CD4-positive, alpha-beta memory T cell (primary cell): ENCODE data around the gene ITSN2. TPM values are rescaled to one million over a fixed set of nuclear protein-coding genes. Genes with fewer than 3 reads are reported as not detected.
A peak's percentile ranks its signal among the peaks of the same experiment; 100 is the strongest.

Experiments used
- CTCF ChIA-PET: fragments of 350-600 bp; sonication (Branson Sonifier 250); formaldehyde crosslinking; loops from one replicate; lab custom pipeline; 2021; ENCODE audit warnings: inconsistent platforms; ENCODE audit not compliant: partially characterized antibody; lab: Charles Lee
- POLR2A ChIA-PET: fragments of 350-600 bp; sonication (Branson Sonifier 250); formaldehyde crosslinking; loops from one replicate; lab custom pipeline; 2021; ENCODE audit not compliant: partially characterized antibody; lab: Charles Lee
- DNase-seq, 5 donors: peaks; one replicate each; pipeline versions ENCODE4 v3.0.0 to v3.0.0-alpha.2; 2020 to 2022; ENCODE audit warnings: mixed read lengths in 1 of 5
- H3K27ac ChIP-seq: one replicate; pipeline ENCODE4 v1.7.0; 2013; ENCODE audit warnings: low read depth, low read length
- H3K27me3 ChIP-seq: 2 replicates; pipeline ENCODE4 v1.7.0; 2013; ENCODE audit warnings: mild to moderate bottlenecking, low read length, moderate library complexity; ENCODE audit not compliant: insufficient read depth
- H3K36me3 ChIP-seq: 2 replicates; pipeline ENCODE4 v1.7.0; 2013; ENCODE audit warnings: mild to moderate bottlenecking, low read length, moderate library complexity; ENCODE audit not compliant: insufficient read depth
- H3K4me1 ChIP-seq: 2 replicates; pipeline ENCODE4 v1.7.0; 2013; ENCODE audit warnings: mild to moderate bottlenecking, low read length, moderate library complexity; ENCODE audit not compliant: insufficient read depth
- H3K4me3 ChIP-seq, 2 donors: one replicate each; pipeline ENCODE4 v1.7.0; 2013; ENCODE audit warnings: low read length in 2 of 2, mild to moderate bottlenecking in 1 of 2
- H3K9me3 ChIP-seq, 2 donors: one replicate each; pipeline ENCODE4 v1.7.0; 2013; ENCODE audit warnings: low read length in 2 of 2, control low read depth in 1 of 2; ENCODE audit not compliant: control insufficient read depth in 1 of 2
- H3K27ac Mint-ChIP-seq, 7 donors: one replicate each; pipeline ENCODE4 v1.8.0; 2020 to 2021; ENCODE audit warnings: mixed read lengths in 7 of 7, mild to moderate bottlenecking in 6 of 7, inconsistent platforms in 3 of 7, moderate library complexity in 3 of 7
- H3K27me3 Mint-ChIP-seq, 2 donors: one replicate each; pipeline ENCODE4 v1.8.0; 2020 to 2021; ENCODE audit warnings: mixed read lengths in 2 of 2
- H3K36me3 Mint-ChIP-seq, 2 donors: one replicate each; pipeline ENCODE4 v1.8.0; 2020 to 2021; ENCODE audit warnings: mixed read lengths in 2 of 2, inconsistent platforms in 1 of 2, mild to moderate bottlenecking in 1 of 2
- H3K4me1 Mint-ChIP-seq, 4 donors: one replicate each; pipeline ENCODE4 v1.8.0; 2020 to 2021; ENCODE audit warnings: mixed read lengths in 4 of 4, mild to moderate bottlenecking in 1 of 4
- H3K4me3 Mint-ChIP-seq, 8 donors: one replicate each; pipeline ENCODE4 v1.8.0; 2020 to 2021; ENCODE audit warnings: mixed read lengths in 8 of 8, mild to moderate bottlenecking in 7 of 8, moderate library complexity in 6 of 8, inconsistent platforms in 3 of 8
- H3K9me3 Mint-ChIP-seq, 8 donors: one replicate each; pipeline ENCODE4 v1.8.0; 2020 to 2021; ENCODE audit warnings: mixed read lengths in 8 of 8, mild to moderate bottlenecking in 5 of 8, inconsistent platforms in 3 of 8, moderate library complexity in 1 of 8
- intact Hi-C: fragments of 100-400 bp; cut with micrococcal nuclease; formaldehyde crosslinking; loops from one replicate; pipeline ENCODE4 v1.15.1; 2023
- polyA plus RNA-seq, 2 donors: library from polyadenylated mRNA; unstranded; fragments of 300-500 nt; fragmentation: Illumina TruSeq; gene quantifications; one replicate each; pipeline ENCODE4 v1.2.3, GENCODE V29; 2021
- total RNA-seq, 2 experiments: library from RNA; stranded (reverse); gene quantifications; one replicate each; pipeline ENCODE4 v1.2.3, GENCODE V29; 2021

ITSN2 gene
- total and polyA plus RNA-seq, 4 experiments from 2014 or later, result 39.8 to 135 (median 102) TPM

GRCh38 chr2:24328010-24328409, 32.3 kb downstream of the ITSN2 start:
- Histone ChIP-seq H3K27ac (no peak overlapping the region), H3K9me3 (no peaks in the 10 kb centered on the region), H3K4me3 (no peak overlapping the region), H3K27me3 (no peaks in the 10 kb centered on the region), H3K36me3 (no peaks in the 10 kb centered on the region), H3K4me1 (peaks cover 6% of the 10 kb centered on the region)
- Mint-ChIP-seq H3K9me3 (no peaks in the 10 kb centered on the region), H3K27me3 (no peaks in the 10 kb centered on the region), H3K4me1 (peaks cover 20 to 43% (median 30%) of the 10 kb centered on the region in 4 donors), H3K27ac (no peak overlapping the region), H3K36me3 (peaks cover 9 to 15% of the 10 kb centered on the region in 2 donors), H3K4me3 (no peak overlapping the region)
- DNase-seq, result no peak
- intact Hi-C loops, result no loop called here
- CTCF ChIA-PET, result interaction anchor here (0.8 kb wide), 1 partner anchor 52 kb away, joined by 3 read pairs; no protein-coding TSS in a partner anchor
- POLR2A ChIA-PET, result interaction anchor here (0.6 to 0.8 kb wide), 2 partner anchors 10 to 28 kb away, joined by 3 read pairs; no protein-coding TSS in a partner anchor

DNA sequence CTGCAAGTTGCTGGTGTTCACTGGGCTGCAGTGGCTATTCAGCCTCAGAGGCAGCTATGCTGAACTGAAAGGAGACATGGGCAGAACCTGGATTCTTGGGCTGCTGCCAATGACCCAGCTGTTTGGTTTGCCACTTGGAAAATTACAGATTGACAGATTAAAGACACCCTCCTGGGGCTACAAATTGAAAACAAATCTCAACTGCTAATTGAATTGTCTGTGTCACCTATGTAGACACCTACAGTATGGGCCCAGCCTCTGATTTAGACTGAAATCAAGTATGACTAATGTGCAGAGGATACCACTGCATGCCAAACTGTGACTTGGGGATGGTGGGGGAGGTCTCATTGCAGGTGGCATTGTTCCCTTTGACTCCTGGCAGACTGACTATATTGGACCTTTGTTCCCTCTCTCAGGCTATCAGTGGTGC, 42.8 kb downstream of the ITSN2 start:
- intact Hi-C loops, result no loop called here
- Mint-ChIP-seq H3K36me3 (peaks cover 6 to 26% of the 10 kb centered on the region in 2 donors), H3K9me3 (no peaks in the 10 kb centered on the region)

GRCh38 chr2:24315669-24316068, 44.7 kb downstream of the ITSN2 start:
- H3K4me3 Mint-ChIP-seq, result no peak overlapping the region
- intact Hi-C loops, result no loop called here
- H3K4me1 Mint-ChIP-seq, result peaks cover 19 to 40% (median 33%) of the 10 kb centered on the region in 4 donors
- no peaks in the 10 kb centered on the region for H3K9me3 Mint-ChIP-seq
- H3K36me3 ChIP-seq, result peaks cover 11% of the 10 kb centered on the region
- no peaks in the 10 kb centered on the region for H3K27me3 Mint-ChIP-seq
- H3K27ac ChIP-seq, result no peak overlapping the region
- DNase-seq, result no peak
- no peak overlapping the region for H3K4me3 ChIP-seq
- no peaks in the 10 kb centered on the region for H3K9me3 ChIP-seq
- peaks cover 6% of the 10 kb centered on the region for H3K4me1 ChIP-seq
- no peaks in the 10 kb centered on the region for H3K27me3 ChIP-seq
- ChIA-PET CTCF (no interaction called here), POLR2A (no interaction called here)
- H3K36me3 Mint-ChIP-seq, result peaks cover 15 to 34% of the 10 kb centered on the region in 2 donors
- peak overlapping the region in 4 of 7 donors; percentile 26 to 77 (median 47) for H3K27ac Mint-ChIP-seq

More for the DNA sequence above, 42.8 kb downstream of the ITSN2 start:
- POLR2A ChIA-PET, result no interaction called here
- Mint-ChIP-seq H3K27ac (peak overlapping the region in 3 of 7 donors; percentile 41 to 61 (median 60)), H3K27me3 (no peaks in the 10 kb centered on the region), H3K4me3 (no peak overlapping the region), H3K4me1 (peaks cover 19 to 46% (median 40%) of the 10 kb centered on the region in 4 donors)
- CTCF ChIA-PET, result no interaction called here
- Histone ChIP-seq H3K4me3 (no peak overlapping the region), H3K4me1 (peaks cover 6% of the 10 kb centered on the region), H3K27ac (no peak overlapping the region), H3K36me3 (no peaks in the 10 kb centered on the region), H3K27me3 (no peaks in the 10 kb centered on the region), H3K9me3 (no peaks in the 10 kb centered on the region)
- no peak for DNase-seq

DNA sequence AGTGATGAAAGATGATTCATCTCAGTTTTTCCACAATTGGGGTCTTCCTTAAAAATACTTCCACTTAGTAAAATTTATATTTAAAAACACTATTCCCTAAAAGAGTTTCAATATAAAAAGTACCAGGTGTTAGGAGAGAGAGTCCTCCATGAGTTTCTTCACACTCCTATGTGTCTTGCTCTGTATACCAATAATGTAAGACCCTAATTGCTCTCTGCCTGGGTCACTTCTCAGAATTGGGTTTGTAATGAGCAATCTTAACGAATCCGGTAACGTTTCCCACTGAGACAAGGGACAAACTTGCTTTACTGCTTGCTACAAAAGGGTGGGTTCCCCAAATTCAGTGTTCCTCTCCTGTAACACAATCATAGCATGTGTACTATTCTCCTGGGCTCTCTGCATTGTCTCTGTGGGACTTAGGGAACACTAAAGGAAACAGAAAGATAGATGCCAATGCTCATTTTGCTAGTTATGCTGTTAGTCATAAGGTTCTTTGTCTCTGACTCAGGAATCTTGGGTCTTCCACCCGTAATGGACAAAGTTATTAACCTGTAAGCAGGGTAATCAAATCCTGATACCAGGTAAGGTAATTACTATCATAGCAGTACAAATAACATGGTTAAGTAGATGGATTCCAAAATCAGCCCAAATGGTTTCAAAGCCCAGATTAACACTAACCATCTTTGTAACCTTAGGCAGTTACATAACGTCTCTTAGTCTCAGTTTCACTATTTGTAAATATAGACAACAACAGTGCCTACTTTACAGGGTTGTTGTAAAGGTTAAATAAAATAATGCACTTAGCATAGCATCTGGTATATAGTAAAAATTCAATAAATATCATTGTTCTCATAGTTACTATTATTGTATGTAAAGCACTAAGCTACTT, 46.3 kb downstream of the ITSN2 start:
- no peaks in the 10 kb centered on the region for H3K27me3 Mint-ChIP-seq
- peaks cover 20 to 45% of the 10 kb centered on the region in 2 donors for H3K36me3 Mint-ChIP-seq
- Histone ChIP-seq H3K27me3 (no peaks in the 10 kb centered on the region), H3K4me3 (no peak overlapping the region), H3K27ac (no peak overlapping the region), H3K9me3 (no peaks in the 10 kb centered on the region), H3K36me3 (peaks cover 24% of the 10 kb centered on the region), H3K4me1 (peaks cover 6% of the 10 kb centered on the region)
- peaks cover 15 to 31% (median 28%) of the 10 kb centered on the region in 4 donors for H3K4me1 Mint-ChIP-seq
- H3K4me3 Mint-ChIP-seq, result no peak overlapping the region
- CTCF ChIA-PET, result no interaction called here
- intact Hi-C loops, result no loop called here
- DNase-seq, result no peak
- POLR2A ChIA-PET, result no interaction called here
- H3K9me3 Mint-ChIP-seq, result no peaks in the 10 kb centered on the region
- peak overlapping the region in 2 of 7 donors; percentile 11 to 45 for H3K27ac Mint-ChIP-seq

DNA sequence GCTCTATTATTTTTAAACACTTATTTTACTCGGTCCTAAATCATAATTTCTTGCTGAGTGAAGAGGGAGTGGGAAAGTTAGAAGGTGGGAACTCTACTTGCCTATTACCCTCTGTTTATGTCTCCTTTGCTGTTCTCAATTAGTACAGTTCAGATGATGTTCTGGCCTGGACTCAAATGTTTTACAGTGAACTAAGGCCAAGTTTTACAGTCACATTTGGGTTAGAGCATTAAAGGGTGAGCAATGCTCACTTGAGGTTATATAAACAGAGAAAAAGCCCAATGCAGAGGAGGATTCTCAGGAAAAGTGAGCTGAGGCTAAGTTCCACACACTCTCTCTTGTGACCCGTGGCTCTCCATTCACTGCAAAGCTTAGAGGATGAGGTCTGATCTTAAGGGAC, 52.4 kb downstream of the ITSN2 start:
- Mint-ChIP-seq H3K4me3 (no peak overlapping the region), H3K9me3 (no peaks in the 10 kb centered on the region), H3K36me3 (peaks cover 47 to 73% of the 10 kb centered on the region in 2 donors), H3K27me3 (no peaks in the 10 kb centered on the region), H3K27ac (no peak overlapping the region), H3K4me1 (peaks cover 0 to 4% (median 0%) of the 10 kb centered on the region in 4 donors)
- no peak overlapping the region for H3K4me3 ChIP-seq
- CTCF ChIA-PET, result interaction anchor here (1.0 kb wide), 1 partner anchor 75 kb away, joined by 3 read pairs; no protein-coding TSS in a partner anchor
- DNase-seq, result no peak
- H3K4me1 ChIP-seq, result no peaks in the 10 kb centered on the region
- peaks cover 49% of the 10 kb centered on the region for H3K36me3 ChIP-seq
- intact Hi-C loops, result no loop called here
- POLR2A ChIA-PET, result no interaction called here
- no peaks in the 10 kb centered on the region for H3K27me3 ChIP-seq
- H3K27ac ChIP-seq, result no peak overlapping the region
- no peaks in the 10 kb centered on the region for H3K9me3 ChIP-seq

- Mint-ChIP-seq H3K36me3 (peaks cover 54 to 71% of the 10 kb centered on the region in 2 donors), H3K9me3 (no peaks in the 10 kb centered on the region), H3K27ac (no peak overlapping the region), H3K4me3 (no peak overlapping the region), H3K27me3 (no peaks in the 10 kb centered on the region), H3K4me1 (peaks cover 0 to 2% (median 0%) of the 10 kb centered on the region in 4 donors)
- Histone ChIP-seq H3K36me3 (peaks cover 56% of the 10 kb centered on the region), H3K4me3 (no peak overlapping the region), H3K4me1 (no peaks in the 10 kb centered on the region), H3K27me3 (no peaks in the 10 kb centered on the region), H3K27ac (no peak overlapping the region), H3K9me3 (no peaks in the 10 kb centered on the region)
- ChIA-PET POLR2A (no interaction called here), CTCF (interaction anchor here (1.4 kb wide), 1 partner anchor 13 kb away, joined by 3 read pairs; no protein-coding TSS in a partner anchor)
- intact Hi-C loops, result loop anchor here (5.0 kb wide), 1 partner anchor 78 kb away; no protein-coding TSS in a partner anchor
- DNase-seq, result no peak
These were observed 55.7 kb downstream of the ITSN2 start for GRCh38 chr2:24304631-24305030.

- Mint-ChIP-seq H3K9me3 (no peaks in the 10 kb centered on the region), H3K4me1 (peaks cover 0 to 2% (median 0%) of the 10 kb centered on the region in 4 donors), H3K27ac (no peak overlapping the region), H3K27me3 (no peaks in the 10 kb centered on the region), H3K36me3 (peaks cover 56 to 70% of the 10 kb centered on the region in 2 donors), H3K4me3 (no peak overlapping the region)
- Histone ChIP-seq H3K27ac (no peak overlapping the region), H3K4me1 (no peaks in the 10 kb centered on the region), H3K27me3 (no peaks in the 10 kb centered on the region), H3K36me3 (peaks cover 58% of the 10 kb centered on the region), H3K4me3 (no peak overlapping the region), H3K9me3 (no peaks in the 10 kb centered on the region)
- ChIA-PET POLR2A (no interaction called here), CTCF (no interaction called here)
- intact Hi-C loops, result loop anchor here (5.0 kb wide), 1 partner anchor 78 kb away; no protein-coding TSS in a partner anchor
- no peak for DNase-seq
These were observed 56.2 kb downstream of the ITSN2 start for GRCh38 chr2:24304098-24304497.
